DMS114 treated with DMSO at 0.1 percent for 48 hours (cell line): ENCODE measurements around the gene NABP2.
"Not testable (repeated sequence)": the region's sequence is repeated elsewhere in the genome, so short reads cannot be mapped to it uniquely, and the experiment has no call there.

Source experiments
- DNase-seq: peaks from one replicate; lab custom pipeline; 2025; ENCODE audit not compliant: unreplicated experiment; lab: John Stamatoyannopoulos, UW

Gene NABP2

GRCh38 chr12:56242986-56243385 lies 18.8 kb downstream of the NABP2 start:
- DNase-seq = no peak

GRCh38 chr12:56243731-56244181 lies 19.6 kb downstream of the NABP2 start:
- DNase-seq = no peak

- DNase-seq = no peak
These were observed 20.4 kb downstream of the NABP2 start for GRCh38 chr12:56244494-56244893.

- no peak for DNase-seq
These were observed 23.8 kb downstream of the NABP2 start for GRCh38 chr12:56247923-56248322.

GRCh38 chr12:56248711-56249110 lies 24.6 kb downstream of the NABP2 start:
- no peak for DNase-seq

GRCh38 chr12:56252649-56253048 lies 28.5 kb downstream of the NABP2 start:
- no peak for DNase-seq

- DNase-seq = no peak
These were observed 28.9 kb downstream of the NABP2 start for GRCh38 chr12:56253091-56253490.

- no peak for DNase-seq
These were observed 31.5 kb downstream of the NABP2 start for GRCh38 chr12:56255671-56256070.

- DNase-seq = no peak
These were observed 32.3 kb downstream of the NABP2 start for GRCh38 chr12:56256326-56256960.

GRCh38 chr12:56257071-56257470 lies 32.9 kb downstream of the NABP2 start:
- DNase-seq = no peak

- DNase-seq = no peak
These were observed 33.4 kb downstream of the NABP2 start for GRCh38 chr12:56257491-56258067.

GRCh38 chr12:56258068-56258819 lies 34.1 kb downstream of the NABP2 start, which contains the start of gene ANKRD52:
TSS of gene ANKRD52 (minus strand) at chr12:56258384. CDS start at chr12:56258269, 115 bp downstream.
- DNase-seq = peak; percentile 67

- DNase-seq = no peak
These were observed 34.7 kb downstream of the NABP2 start for GRCh38 chr12:56258820-56259183.

GRCh38 chr12:56260380-56260779 lies 36.2 kb downstream of the NABP2 start:
- DNase-seq = no peak

GRCh38 chr12:56260921-56261320 lies 36.8 kb downstream of the NABP2 start:
- no peak for DNase-seq

GRCh38 chr12:56261503-56262232 lies 37.5 kb downstream of the NABP2 start:
- DNase-seq = no peak

GRCh38 chr12:56262955-56263354 lies 38.8 kb downstream of the NABP2 start:
- DNase-seq = not testable (repeated sequence)

- DNase-seq = not testable (repeated sequence)
These were observed 42.0 kb downstream of the NABP2 start for GRCh38 chr12:56266068-56266692.

- peak; percentile 84 for DNase-seq
These were observed 42.7 kb downstream of the NABP2 start, which contains the start of gene COQ10A for GRCh38 chr12:56266693-56267442. TSS of gene COQ10A (plus strand) at chr12:56266942. CDS start at chr12:56267119, 177 bp downstream.

GRCh38 chr12:56267443-56268071 lies 43.4 kb downstream of the NABP2 start:
- DNase-seq = no peak
